ENCODE results near the gene CCL1. TPM values are rescaled to one million over a fixed set of nuclear protein-coding genes. Genes with fewer than 3 reads are reported as not detected.

CCL1 gene
- total and polyA plus RNA-seq, 2 experiments from 2014 or later, result not detected

- ATAC-seq (no peak), DNase-seq (ENCODE audit: low spot score) (no peak)
- Histone ChIP-seq H3F3A (replicated peaks; ENCODE audit: low read depth) (no peaks in the 10 kb centered on the region), H3K9me2 (ENCODE audit: insufficient read depth) (peaks cover 7% of the 10 kb centered on the region; the same call in 1 of the 2 replicates), H3K4me1 (ENCODE audit: insufficient read depth) (peaks cover 38% of the 10 kb centered on the region), H3K27me3 (ENCODE audit: insufficient read depth) (peaks cover 53% of the 10 kb centered on the region), H2AFZ (no peak overlapping the region), H3K4me3 (no peak overlapping the region), H3K4me2 (no peak overlapping the region), H4K20me1 (replicated peaks; ENCODE audit: insufficient read depth) (no peaks in the 10 kb centered on the region), H3K79me2 (replicated peaks; ENCODE audit: insufficient read depth) (no peaks in the 10 kb centered on the region), H3K36me3 (ENCODE audit: insufficient read depth) (no peaks in the 10 kb centered on the region), H3K27ac (ENCODE audit: low read depth) (no peak overlapping the region)
- TF ChIP-seq POLR2AphosphoS5 (IDR thresholded peaks at IDR 0.05; ENCODE audit: low read depth), result no peak
- TF ChIP-seq ETS1 (IDR thresholded peaks at IDR 0.05), result no peak
- TF ChIP-seq NANOG (IDR thresholded peaks at IDR 0.05; ENCODE audit: borderline replicate concordance), result no peak
- TF ChIP-seq CREB1 (CRISPR knock-in tag; IDR thresholded peaks at IDR 0.05; ENCODE audit: low read depth), result no peak
- no peak for TF ChIP-seq ZNF462 (CRISPR knock-in tag; IDR thresholded peaks at IDR 0.05)
- TF ChIP-seq ZNF331 (CRISPR knock-in tag; IDR thresholded peaks at IDR 0.05; ENCODE audit: low read depth), result no peak
- no peak for TF ChIP-seq EZH2phosphoT487 (IDR thresholded peaks at IDR 0.05; ENCODE audit: unreplicated experiment)
- no peak for TF ChIP-seq STAT1 (IDR thresholded peaks at IDR 0.05; ENCODE audit: unreplicated experiment)
- TF ChIP-seq JUNB (IDR thresholded peaks at IDR 0.05; ENCODE audit: unreplicated experiment), result no peak
- no peak for TF ChIP-seq REST (IDR thresholded peaks at IDR 0.05; ENCODE audit: unreplicated experiment)
- no peak for TF ChIP-seq CTCF (conservative IDR thresholded peaks at IDR 0.05; ENCODE audit: low read depth in 2 of 2)
- TF ChIP-seq ZNF114 (CRISPR knock-in tag; IDR thresholded peaks at IDR 0.05), result no peak
- TF ChIP-seq EZH2 (IDR thresholded peaks at IDR 0.05; ENCODE audit: low read depth, unreplicated experiment), result no peak
- no peaks in the 10 kb centered on the region for H3K9me3 Mint-ChIP-seq
- H3K27ac Mint-ChIP-seq, result no peak overlapping the region
- H3K36me3 Mint-ChIP-seq (ENCODE audit: low read depth), result no peaks in the 10 kb centered on the region
- no peak overlapping the region for H3K4me3 Mint-ChIP-seq
- peaks cover 34% of the 10 kb centered on the region for H3K4me1 Mint-ChIP-seq
- peaks cover 10% of the 10 kb centered on the region for H3K27me3 Mint-ChIP-seq (ENCODE audit: insufficient read depth, low read depth, poor library complexity)
Measured at GRCh38 chr17:34408439-34408838, 45.4 kb upstream of the CCL1 start.
